ENCODE results near the gene SMIM41.

DNA sequence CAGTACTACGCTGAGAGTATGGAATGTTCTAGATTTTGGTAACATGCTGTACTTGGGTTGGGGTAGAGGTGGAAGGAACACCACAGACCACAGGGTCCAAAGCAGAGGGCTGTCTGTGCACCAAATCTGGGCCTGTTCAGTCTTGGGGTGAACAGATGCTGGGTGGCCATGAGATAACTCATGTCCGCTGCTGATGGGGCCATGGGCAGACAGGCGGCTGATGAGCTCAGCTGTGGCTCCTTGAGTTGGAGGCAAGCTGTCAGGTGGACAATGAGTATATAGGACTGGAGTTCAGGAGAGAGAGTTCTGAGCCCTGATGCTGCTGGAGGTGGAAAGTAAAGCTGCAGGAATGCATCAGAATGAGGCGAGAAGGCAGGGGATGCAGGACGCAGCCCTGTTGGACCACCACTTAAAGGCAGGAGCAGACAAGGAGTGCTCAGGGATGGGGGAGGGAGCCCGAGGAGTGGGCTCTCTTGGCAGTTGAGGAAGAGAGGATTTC, 6.2 kb downstream of the SMIM41 start:
- TF ChIP-seq, protein P1, sequence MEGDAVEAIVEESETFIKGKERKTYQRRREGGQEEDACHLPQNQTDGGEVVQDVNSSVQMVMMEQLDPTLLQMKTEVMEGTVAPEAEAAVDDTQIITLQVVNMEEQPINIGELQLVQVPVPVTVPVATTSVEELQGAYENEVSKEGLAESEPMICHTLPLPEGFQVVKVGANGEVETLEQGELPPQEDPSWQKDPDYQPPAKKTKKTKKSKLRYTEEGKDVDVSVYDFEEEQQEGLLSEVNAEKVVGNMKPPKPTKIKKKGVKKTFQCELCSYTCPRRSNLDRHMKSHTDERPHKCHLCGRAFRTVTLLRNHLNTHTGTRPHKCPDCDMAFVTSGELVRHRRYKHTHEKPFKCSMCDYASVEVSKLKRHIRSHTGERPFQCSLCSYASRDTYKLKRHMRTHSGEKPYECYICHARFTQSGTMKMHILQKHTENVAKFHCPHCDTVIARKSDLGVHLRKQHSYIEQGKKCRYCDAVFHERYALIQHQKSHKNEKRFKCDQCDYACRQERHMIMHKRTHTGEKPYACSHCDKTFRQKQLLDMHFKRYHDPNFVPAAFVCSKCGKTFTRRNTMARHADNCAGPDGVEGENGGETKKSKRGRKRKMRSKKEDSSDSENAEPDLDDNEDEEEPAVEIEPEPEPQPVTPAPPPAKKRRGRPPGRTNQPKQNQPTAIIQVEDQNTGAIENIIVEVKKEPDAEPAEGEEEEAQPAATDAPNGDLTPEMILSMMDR (conservative IDR thresholded peaks at IDR 0.05) = no peak
- no peak for TF ChIP-seq ZFX (IDR thresholded peaks at IDR 0.05)
